Measurements from ENCODE around the gene LRRC8D. TPM values are rescaled to one million over a fixed set of nuclear protein-coding genes. Genes with fewer than 3 reads are reported as not detected.
A peak's percentile ranks its signal among the peaks of the same experiment; 100 is the strongest.

LRRC8D gene
- total RNA-seq, 1 experiment from 2014 or later = 37.2 TPM

DNA sequence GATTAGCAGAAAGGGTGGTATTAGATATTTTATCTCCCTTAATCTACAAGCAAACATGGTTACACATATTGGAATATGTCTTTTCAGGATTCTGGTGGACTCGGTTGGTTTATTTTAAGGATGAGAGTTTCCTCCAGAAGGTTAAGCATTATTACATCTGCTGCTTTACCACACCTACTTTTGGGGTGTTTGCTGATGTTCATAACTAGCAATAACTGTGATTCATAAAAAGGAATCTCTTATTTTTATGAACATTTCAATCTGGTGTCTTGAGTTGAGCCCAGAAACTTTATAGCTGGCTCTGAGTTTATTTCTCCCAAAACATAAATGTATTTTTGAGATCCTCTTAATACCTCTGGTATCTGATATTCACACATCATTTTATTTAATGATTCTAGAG, 82.7 kb downstream of the LRRC8D start:
- no peak overlapping the region for H3K18ac ChIP-seq (ENCODE audit: insufficient read length, low read depth, low read length)
- H2BK12ac ChIP-seq (ENCODE audit: insufficient read length, low read depth, low read length) = no peak overlapping the region
- no peak overlapping the region for H3K4ac ChIP-seq (ENCODE audit: low read depth, low read length)
- Mint-ChIP-seq H3K27ac (peak overlapping the region in 1 of 3 experiments; percentile 85; a peak in 2 of 7 replicates), H3K27me3 (ENCODE audit: low read depth) (no peaks in the 10 kb centered on the region), H3K9me3 (no peaks in the 10 kb centered on the region), H3K4me1 (peaks cover 79 to 85% of the 10 kb centered on the region in 2 experiments), H3K4me3 (no peak overlapping the region), H3K36me3 (ENCODE audit: insufficient read depth in 1 of 3, low read depth in 3 of 3) (peaks cover 0 to 5% (median 3%) of the 10 kb centered on the region in 3 experiments; a peak in 2 of 7 replicates)
- no peak overlapping the region for H4K91ac ChIP-seq (ENCODE audit: insufficient read length, low read depth, low read length)
- H2BK20ac ChIP-seq (ENCODE audit: low read depth, low read length, poor library complexity, severe bottlenecking) = no peak overlapping the region
- no peak overlapping the region for H3K4me2 ChIP-seq (ENCODE audit: insufficient read depth, insufficient read length, low read length)
- H2BK5ac ChIP-seq (ENCODE audit: insufficient read length, low read length) = no peak overlapping the region
- H3K27ac ChIP-seq (ENCODE audit: insufficient read length, low read depth, low read length) = no peak overlapping the region
- no peak overlapping the region for H3K9ac ChIP-seq (ENCODE audit: extremely low read depth, insufficient read length, low read length)
- TF ChIP-seq, protein P1, sequence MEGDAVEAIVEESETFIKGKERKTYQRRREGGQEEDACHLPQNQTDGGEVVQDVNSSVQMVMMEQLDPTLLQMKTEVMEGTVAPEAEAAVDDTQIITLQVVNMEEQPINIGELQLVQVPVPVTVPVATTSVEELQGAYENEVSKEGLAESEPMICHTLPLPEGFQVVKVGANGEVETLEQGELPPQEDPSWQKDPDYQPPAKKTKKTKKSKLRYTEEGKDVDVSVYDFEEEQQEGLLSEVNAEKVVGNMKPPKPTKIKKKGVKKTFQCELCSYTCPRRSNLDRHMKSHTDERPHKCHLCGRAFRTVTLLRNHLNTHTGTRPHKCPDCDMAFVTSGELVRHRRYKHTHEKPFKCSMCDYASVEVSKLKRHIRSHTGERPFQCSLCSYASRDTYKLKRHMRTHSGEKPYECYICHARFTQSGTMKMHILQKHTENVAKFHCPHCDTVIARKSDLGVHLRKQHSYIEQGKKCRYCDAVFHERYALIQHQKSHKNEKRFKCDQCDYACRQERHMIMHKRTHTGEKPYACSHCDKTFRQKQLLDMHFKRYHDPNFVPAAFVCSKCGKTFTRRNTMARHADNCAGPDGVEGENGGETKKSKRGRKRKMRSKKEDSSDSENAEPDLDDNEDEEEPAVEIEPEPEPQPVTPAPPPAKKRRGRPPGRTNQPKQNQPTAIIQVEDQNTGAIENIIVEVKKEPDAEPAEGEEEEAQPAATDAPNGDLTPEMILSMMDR (conservative IDR thresholded peaks at IDR 0.05) = no peak
- no peak overlapping the region for H3K23ac ChIP-seq (ENCODE audit: insufficient read length, low read depth, low read length)
- H2AK5ac ChIP-seq (ENCODE audit: insufficient read length, low read length) = no peak overlapping the region
- H2AFZ ChIP-seq (ENCODE audit: low read length) = no peak overlapping the region
- H3K14ac ChIP-seq (ENCODE audit: insufficient read depth, low read length) = no peak overlapping the region
- no peak overlapping the region for H2BK120ac ChIP-seq (ENCODE audit: low read depth, low read length, poor library complexity, severe bottlenecking)
- DNase-seq = no peak
- H4K20me1 ChIP-seq (ENCODE audit: control insufficient read depth, insufficient read depth, insufficient read length) = no peaks in the 10 kb centered on the region
- WGBS (ENCODE audit: extremely low coverage, insufficient read length, low lambda C conversion rate) = no CpG with 5 or more reads among the region's 1 CpG
- H3T11ph ChIP-seq (ENCODE audit: low read length) = no peak overlapping the region
- H3K79me1 ChIP-seq (ENCODE audit: insufficient read depth, low read depth, low read length, poor library complexity, severe bottlenecking) = peaks cover 9% of the 10 kb centered on the region
- no peak overlapping the region for H3K56ac ChIP-seq (ENCODE audit: insufficient read length, low read depth, low read length)
- no peaks in the 10 kb centered on the region for H3K27me3 ChIP-seq (ENCODE audit: insufficient read depth, low read length)
- no peaks in the 10 kb centered on the region for H3K9me3 ChIP-seq (ENCODE audit: control insufficient read depth, low read depth, low read length)
- peaks cover 28% of the 10 kb centered on the region for H3K4me1 ChIP-seq (ENCODE audit: insufficient read depth, low read length)
- H3K23me2 ChIP-seq (ENCODE audit: insufficient read length, low read depth, low read length, poor library complexity, severe bottlenecking) = no peaks in the 10 kb centered on the region
- H4K5ac ChIP-seq (ENCODE audit: insufficient read length, low read depth, low read length) = no peak overlapping the region
- H4K8ac ChIP-seq (replicated peaks; ENCODE audit: insufficient read length, low read depth, low read length) = no peak overlapping the region
- H3K79me2 ChIP-seq (ENCODE audit: insufficient read depth, low read length) = peaks cover 2% of the 10 kb centered on the region; the same call in 1 of the 2 replicates
- H2BK15ac ChIP-seq (ENCODE audit: low read depth, low read length) = no peak overlapping the region

Data from H9 (cell line).